IPS-NIHi7 (cell line): ENCODE data around the gene RBM20.
A peak's percentile ranks its signal among the peaks of the same experiment; 100 is the strongest.
"Not testable (repeated sequence)": the region's sequence is repeated elsewhere in the genome, so short reads cannot be mapped to it uniquely, and the experiment has no call there.

Experiments
- DNase-seq: peaks from one replicate; pipeline ENCODE4 v3.0.0; 2012; ENCODE audit warnings: mixed read lengths; ENCODE audit errors: extremely low spot score

The RBM20 gene

DNA sequence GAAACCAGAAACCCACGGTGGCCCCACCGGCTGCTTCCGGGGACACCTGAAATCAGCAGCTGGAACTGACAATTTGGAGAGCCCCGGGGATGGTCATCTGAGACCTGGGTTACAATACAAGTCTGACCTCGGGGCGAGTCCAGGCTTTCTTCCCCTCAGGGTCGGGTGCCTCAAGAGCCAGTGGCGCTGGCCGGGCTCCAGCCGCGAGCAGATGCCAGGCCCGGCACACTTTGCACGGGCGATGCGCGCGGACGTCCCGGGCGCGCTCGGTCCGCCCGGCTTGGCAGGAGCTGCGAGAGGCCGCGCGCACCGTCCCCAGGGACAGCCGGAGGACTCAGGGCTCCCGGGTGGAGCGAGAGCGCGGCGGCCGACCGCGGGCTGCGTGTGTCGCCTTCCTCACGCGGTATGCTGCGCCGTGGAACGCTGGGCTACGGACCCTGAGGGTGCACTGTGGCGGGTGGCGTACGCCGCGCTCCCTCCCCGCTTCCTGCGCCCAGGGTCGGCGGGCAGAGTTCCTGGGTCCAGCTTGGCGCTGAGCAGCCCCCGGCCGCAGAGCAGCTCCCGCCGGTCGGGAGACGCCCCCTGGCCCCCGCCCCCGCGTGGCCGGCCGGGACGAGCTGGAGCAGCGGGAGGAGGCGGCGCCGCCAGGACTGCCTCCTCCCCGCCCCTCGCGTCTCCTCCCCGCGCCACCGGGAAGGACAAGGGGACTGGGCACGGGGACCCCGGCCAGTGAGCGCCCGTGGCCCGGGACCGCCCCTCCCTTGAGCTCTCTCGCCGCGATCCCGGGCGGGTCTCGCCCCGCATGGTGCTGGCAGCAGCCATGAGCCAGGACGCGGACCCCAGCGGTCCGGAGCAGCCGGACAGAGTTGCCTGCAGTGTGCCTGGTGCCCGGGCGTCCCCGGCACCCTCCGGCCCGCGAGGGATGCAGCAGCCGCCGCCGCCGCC lies at the start of gene RBM20:
TSS of gene RBM20 (plus strand) at position 684 of the 945 bp plus-strand sequence. CDS start at position 803, 119 bp downstream.
- peak; percentile 67 for DNase-seq

DNA sequence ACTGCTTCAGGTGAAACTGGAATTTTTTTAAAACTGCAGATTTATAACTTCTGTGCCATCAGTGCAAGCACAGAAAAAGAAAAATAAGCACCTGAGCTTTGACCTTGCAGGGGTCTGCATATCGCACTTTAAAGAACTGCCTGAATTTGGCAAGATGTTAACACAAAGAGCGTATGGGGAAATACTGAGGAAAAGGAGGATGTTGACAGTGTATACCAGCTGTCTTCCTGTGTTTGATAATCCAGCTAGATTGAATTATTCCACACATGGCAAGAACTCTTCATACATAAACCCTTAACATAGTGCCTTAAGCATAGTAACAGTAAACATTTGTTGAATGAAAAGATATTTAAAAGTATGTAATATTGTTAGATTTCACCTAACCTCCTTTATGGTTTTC lies 46.7 kb upstream of the RBM20 start:
- DNase-seq, result no peak

DNA sequence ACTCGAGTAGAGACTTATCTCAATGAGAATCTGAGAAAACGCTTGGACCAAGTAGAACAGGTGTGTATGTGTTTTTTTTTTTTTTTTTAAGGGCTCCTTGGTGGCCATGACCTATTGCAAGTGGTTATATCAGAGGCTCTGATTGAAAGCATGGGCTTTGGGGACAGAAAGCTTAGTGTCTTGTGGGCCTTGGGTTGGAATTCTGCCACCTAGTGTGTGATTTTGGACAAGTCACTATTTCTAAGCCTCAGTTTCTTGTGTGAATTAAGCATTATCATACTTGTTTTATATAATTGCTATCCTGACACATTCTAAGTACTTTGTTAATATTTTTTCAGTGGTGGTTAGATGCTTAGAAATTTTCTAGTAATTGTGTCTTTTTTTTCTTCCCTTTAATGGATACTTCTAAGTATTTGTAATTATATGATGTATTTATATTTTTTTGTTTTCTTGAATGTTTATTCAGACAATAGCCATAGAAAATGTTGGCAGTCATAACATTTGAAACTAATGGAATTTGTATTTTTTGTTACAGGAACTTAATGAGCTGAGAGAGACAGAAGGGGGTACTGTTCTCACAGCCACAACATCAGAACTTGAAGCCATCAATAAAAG lies 43.5 kb upstream of the RBM20 start:
- DNase-seq, result peak; percentile 50

DNA sequence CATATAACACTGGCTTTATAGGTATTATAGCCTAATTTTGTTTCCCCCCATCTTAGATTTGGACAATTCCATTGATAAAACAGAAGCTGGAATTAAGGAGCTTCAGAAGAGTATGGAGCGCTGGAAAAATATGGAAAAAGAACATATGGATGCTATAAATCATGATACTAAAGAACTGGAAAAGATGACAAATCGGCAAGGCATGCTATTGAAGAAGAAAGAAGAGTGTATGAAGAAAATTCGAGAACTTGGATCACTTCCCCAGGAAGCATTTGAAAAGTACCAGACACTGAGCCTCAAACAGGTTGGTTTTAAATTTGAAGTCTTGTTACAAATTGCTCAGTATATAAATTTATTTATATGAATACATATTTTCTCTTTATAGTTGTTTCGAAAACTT lies 42.6 kb upstream of the RBM20 start:
- no peak for DNase-seq

DNA sequence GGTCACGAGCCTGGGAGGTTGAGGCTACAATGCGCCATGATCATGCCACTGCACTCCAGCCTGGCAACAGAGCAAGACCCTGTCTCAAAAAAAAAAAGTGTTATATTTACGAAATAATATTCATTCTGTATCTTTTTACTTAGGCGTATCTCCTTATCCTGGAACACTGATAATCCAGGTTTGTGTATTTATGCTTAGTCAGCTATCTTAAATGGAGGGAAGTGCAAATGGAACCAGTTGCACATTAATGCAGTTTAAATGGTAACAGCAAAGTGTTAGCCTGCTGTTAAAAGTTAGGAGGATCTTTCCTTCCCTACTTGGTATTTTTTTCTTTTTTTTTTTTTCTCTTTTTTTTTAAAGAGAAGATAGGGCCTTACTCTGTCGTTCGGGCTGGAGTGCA lies 36.0 kb upstream of the RBM20 start:
- no peak for DNase-seq

DNA sequence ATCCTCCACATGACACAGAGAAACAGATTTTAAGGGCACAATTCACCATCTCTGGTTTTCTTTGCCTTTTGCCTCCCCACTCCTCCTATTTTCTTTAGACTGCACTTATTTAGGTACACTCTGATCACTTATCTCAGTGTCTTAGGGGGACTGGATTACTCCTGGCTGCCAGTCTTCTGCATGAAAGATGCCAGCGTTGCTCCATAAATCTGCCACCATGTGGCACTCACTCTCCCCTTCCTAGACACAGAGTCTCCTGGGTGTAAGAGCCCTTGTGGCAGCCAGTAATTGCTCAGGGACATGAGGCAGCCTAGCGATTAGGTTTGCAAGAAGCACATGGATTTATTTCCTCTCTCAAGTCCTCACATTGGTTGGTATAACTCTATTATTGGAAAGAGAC lies 34.5 kb upstream of the RBM20 start:
- no peak for DNase-seq

DNA sequence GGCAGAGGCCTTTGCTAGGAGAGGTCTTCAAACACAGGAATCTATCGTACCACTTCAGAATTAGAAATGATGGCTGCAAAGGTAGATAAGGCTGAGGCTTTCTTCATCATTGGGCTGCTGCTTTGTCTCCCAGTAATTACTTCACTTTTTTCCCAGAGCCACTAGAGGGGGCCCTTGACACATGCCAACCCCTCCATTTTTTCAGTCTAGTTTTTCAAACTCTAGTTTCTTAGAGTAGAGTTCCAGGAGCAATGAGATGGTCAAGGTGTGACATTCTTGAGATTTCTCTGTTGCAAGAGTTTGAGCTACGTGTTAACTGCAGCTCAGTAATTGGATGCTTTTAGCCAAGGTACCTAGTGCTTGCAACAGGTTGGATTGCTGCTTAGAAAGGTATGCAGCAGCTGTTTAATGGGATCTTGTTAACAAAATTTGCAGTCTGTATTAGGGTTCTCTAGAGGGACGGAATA lies 33.8 kb upstream of the RBM20 start:
- peak; percentile 78 for DNase-seq

DNA sequence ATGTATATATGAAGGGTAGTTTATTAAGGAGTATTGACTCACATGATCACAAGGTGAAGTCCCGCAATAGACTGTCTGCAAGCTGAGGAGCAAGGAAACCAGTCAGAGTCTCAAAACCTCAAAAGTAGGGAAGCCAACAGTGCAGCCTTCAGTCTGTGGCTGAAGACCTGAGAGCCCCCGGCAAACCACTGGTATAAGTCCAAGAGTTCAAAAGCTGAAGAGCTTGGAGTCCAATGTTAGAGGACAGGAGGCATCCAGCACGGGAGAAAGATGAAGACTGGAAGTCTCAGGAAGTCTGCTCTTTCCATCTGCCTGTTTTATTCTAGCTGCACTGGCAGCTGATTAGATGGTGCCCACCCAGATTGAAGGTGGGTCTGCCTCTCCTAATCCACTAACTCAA lies 33.4 kb upstream of the RBM20 start:
- not testable (repeated sequence) for DNase-seq

DNA sequence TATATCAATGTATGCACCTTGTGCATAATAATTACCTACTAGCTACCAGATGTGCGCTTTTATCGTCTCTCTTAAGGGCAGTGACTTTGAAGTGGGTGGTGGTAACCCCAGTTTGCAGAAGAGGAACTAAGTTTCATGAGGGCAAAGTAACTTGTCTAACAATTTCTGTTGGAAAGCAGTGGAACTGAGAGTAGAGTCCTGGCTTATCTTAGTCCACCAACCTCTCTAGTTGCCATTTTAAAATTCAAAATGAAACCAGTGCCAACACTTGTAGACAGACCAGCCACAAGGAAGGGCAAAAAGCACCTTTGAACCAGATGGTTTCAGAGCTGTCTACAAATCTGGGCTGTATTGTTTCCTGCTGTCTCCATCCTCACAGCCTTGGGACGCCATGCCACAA lies 32.0 kb upstream of the RBM20 start:
- DNase-seq, result no peak

DNA sequence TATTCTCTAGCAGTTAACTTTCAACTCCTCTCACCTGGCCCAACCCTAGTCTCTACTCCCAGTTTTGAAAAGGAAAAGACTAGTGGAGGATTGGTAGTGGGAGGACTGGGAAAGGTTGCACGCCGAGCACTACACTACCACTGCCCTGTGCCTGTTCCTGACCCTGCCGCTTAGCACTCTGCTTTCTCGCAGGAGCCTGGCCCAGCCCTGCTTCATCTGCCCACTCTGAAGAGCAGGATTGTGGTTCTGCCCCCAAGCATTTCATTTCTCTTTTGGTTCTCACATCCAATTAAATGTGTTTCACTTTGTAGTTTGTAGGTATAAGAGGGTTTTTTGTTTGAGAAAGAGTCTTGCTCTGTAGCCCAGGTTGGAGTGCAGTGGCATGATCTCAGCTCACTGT lies 31.5 kb upstream of the RBM20 start:
- DNase-seq, result no peak

DNA sequence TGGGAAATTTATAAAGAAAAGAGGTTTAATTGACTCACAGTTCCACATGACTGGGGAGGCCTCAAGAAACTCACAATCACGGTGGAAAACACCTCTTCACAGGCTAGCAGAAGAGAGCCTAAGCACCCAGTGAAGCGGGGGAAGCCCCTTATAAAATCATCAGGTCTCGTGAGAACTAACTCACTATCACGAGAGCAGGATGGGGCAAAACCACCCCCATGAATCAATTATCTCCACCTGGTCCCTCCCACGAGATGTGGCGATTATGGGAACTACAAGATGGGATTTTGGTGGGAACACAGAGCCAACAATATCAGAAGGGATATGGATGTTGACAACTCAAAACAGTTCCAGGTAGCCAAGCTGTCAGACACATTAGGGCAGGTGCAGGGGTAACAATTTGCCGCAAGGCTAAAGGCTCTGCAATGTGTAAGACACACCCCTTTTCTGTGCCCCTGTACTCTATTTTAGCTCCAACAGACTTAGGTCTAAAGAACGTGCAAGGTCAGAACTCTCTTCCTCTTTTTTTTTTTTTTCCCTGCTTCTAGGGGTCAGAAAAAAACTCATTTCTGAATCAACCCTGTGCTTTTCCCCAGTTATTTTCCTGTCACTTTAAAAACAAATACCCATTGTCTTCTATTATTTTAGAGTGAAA lies 30.7 kb upstream of the RBM20 start:
- no peak for DNase-seq

DNA sequence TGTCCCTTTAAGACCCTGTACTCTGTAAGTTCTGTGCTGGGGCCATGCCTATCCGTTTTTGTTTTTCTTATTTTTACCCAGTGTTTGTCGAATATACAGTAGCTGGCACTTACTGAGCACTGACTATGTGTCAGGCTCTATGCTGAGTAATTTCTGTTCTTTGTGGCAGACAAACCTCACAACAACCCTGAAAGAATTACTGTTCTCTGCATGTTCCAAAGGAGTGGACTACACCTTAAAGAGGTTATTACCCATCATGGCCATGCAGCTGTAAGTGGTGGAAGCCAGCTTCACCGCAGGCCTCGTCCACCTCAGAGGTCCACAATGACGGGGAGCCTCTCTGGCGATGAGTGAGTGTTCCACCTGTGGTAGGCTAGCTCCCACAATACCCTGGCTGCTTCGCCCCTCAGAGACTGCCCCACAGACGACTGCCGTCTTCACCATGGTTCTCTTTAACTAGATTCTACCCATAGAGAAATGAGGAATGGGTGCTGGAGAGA lies 30.1 kb upstream of the RBM20 start:
- DNase-seq, result no peak

DNA sequence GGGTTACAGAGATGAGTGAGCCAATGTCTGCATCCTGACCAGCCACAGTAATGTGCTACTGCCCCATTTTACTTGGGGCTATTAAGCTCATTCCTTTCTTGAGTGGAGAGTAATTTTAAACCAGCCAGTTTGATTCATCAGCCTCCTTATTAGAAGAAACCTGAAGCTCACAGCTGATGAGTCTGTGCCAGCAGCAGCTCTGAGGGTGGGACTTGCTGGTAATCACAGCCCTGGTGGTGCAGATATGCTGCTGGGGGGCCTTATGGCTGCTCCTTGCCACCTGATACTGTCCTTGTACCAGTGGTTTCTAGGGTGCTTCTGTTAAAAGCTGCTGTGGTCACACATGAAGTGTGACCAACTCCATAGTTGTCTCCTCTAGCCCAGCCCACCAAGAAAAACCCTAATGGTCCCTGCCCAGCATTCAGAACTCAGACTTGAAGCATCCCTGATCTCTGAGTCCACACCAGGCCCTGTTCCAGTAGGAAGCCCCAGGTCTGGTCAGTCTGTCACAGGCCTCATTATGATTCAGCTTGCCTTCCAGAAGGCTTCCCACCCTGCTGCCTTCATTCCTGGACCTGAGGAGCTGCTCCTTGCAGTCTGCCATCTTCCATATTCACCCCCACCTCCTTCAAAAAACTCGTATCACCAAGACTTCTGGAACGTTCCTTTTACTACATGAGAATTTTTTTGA lies 28.9 kb upstream of the RBM20 start:
- no peak for DNase-seq

DNA sequence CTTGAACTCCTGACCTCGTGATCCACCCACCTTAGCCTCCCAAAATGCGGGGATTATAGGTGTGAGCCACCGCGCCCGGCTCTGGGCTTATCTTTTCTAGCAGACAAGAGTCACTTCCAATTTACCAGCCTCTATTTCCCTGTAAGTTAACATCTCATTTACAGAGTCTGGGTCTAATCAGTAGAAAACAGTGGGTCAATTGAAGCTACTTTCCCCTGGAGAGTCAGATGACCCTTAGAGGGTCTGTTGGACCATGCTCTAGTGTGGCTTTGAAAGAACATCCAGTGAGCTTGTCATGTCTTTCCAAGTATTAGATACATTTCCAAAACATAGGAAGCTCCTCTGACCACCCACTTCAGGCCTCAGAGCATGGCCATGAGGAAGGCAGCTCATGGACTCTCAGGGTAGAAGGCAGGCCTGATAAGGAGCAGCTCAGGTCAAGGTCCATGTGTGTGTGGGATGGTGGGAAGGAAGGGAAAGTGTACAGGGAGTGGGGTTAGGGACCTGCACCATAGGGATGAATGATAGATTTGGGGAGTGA lies 27.6 kb upstream of the RBM20 start:
- no peak for DNase-seq

DNA sequence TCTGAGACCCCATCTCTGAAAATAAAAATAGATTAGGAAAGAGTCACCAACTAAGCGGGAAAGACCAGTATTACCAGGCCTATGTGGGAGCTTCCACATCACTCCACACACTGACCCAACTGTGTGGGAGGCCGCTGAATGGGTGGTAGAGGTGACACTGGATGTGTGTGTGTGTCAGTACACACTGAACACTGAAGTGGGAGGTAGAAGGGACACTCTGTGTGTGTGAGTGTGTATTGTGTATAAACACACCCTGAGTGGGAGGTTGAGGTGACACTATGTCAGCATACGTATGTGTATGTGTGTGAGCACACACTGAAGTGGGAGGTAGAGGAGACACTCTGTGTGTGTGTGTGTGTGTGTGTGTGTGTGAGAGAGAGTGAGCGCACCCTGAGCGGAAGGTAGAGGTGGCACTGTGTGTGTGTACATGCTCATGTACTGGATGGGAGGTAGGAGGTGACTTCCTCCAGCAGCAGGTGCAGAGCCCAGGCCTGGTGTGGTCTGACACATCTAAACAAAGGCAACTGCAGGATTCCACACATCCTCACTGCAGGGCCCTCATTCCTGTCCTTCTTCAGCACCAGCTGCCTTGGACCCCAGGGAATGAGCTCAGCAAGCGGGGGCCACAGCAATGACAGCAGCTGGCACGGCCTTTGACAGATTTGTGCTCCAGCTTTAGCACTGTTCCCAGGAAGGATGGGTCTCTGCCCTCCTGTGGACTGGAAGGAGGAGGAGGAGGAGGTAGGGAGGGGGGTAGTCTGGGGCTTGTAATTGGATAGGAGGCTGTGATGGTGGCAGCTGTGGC lies 26.5 kb upstream of the RBM20 start:
- DNase-seq, result no peak

DNA sequence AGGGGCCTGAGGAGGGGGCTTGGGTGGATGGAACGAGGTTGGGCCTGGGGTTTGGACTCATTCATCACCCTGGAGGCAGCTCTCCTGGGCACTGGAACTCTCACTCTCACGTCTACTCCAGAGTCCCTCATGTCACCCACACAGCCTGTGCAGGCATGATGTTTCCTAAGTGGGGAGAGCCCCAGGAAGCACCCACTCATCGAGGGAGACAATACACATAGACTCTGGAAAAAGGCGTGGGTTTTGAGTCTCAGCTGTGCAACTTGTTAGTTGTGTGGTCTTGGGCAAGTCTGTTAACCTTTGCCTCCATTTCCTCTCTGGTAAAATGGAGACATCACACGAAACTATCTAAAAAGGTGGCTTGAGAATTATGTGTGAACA lies 25.9 kb upstream of the RBM20 start:
- DNase-seq, result no peak

DNA sequence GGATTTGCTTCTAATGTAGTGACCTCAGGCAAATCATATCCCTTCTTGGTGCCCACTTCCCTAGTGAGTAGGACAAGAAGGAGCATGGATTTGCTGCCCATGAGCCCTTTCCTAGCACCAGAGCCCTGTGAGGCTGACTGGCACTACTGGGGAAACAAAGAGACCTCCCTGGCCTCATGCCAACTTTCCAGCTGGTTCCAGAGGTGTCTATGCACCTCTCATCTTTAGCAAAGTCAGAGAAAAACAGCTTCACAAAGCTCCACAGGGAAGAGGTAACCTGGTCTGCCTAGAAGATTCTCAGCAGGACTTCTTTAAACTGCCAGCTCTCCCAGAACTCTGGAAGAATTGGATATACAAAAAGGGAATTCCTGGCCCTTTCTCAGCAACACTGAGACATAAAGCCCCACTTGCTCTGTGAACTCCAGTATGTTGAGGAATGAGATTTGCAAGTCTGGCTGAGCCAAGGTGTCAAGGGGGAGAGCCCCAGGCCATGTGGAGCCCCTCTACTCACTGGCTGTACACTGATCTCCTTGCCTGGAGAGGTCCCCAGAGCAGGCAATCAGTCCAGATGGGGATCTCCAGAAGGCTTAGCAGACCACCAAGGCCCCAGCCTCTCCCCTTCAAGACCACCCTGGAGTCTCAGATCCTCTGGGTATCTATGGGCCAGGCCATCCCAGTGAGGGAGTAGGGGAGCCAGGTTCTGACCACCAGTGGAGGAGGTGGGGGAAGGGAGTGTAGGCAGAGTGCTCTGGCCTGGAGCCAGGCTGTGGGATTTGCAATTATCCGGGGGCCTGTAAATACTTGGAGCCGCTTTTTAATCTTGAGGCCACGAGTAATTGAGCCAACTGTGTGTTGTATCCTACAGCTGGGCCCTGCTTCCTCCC lies 24.4 kb upstream of the RBM20 start:
- no peak for DNase-seq

DNA sequence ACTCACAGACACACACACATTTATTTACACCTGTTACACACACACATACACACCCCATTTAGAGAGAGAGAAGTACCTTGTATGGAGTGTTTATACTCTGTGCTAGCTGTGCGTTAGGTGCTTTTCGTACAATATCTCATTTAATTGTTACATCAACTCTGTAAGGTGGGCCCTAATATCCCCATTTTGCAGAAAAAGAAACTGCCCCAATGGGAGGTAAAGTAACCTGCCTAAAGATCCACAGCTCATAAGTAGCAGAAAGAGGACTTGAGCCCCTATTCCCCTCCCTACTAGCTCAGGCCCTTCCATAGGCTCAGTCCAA lies 23.8 kb upstream of the RBM20 start:
- DNase-seq, result no peak

DNA sequence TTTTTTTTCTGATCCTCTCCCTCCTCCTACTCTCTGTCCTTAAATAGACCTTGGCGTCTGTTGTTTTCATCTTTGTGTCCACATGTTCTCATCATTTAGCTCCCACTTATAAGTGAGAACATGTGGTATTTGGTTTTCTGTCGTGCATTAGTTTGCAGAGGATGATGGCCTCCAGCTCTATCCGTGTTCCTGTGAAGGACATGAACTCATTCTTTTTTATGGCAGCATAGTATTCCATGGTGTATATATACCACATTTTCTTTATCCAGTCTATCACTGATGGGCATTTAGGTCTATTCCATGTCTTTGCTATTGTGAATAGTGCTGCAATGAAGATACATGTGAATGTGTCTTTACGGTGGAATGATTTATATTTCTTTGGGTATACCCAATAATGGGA lies 20.8 kb upstream of the RBM20 start:
- DNase-seq, result not testable (repeated sequence)

DNA sequence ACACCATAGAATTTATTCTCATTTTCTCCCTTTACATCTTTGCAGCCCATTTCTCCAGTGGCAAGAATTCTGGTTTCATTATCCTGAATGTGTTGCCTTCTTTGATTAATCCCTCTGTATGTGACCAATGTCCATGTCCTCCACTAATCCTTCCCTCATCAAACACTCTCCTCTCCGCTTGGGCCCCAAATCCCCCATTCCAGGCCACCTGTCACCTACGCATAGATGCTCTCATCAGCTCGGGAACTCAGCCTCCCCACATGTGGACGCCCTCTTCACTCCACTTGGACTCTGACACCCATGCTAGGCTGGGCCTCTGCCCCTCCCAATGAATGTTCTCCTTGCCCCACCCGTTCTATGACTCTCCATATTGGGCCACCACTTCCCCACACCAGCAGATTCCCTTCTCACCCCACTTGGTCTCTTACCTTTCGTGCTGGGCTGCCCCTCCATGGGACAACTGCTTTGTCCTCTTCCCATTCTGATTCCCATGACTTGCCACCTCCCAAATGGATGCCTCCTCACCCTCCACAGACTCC lies 18.7 kb upstream of the RBM20 start:
- no peak for DNase-seq
